H9 (cell line): ENCODE measurements around the gene CERS6. TPM values are rescaled to one million over a fixed set of nuclear protein-coding genes. Genes with fewer than 3 reads are reported as not detected.

Source experiments
- DNase-seq: peaks from one replicate; pipeline ENCODE4 v3.0.0-alpha.2; 2017
- H2AFZ ChIP-seq: one replicate; pipeline ENCODE4 v1.6.1; 2013; ENCODE audit warnings: mild to moderate bottlenecking, low read length, control low read depth, moderate library complexity
- H2AK5ac ChIP-seq: 2 replicates; pipeline ENCODE4 v1.6.1; 2013; ENCODE audit warnings: low read length, control low read depth, mixed read lengths; ENCODE audit not compliant: insufficient read length
- H2BK120ac ChIP-seq: one replicate; pipeline ENCODE4 v1.6.1; 2013; ENCODE audit warnings: low read depth, mild to moderate bottlenecking, low read length, control low read depth, inconsistent platforms; ENCODE audit not compliant: poor library complexity, severe bottlenecking
- H2BK12ac ChIP-seq: 2 replicates; pipeline ENCODE4 v1.6.1; 2013; ENCODE audit warnings: low read length, control low read depth, mixed read lengths, low read depth; ENCODE audit not compliant: insufficient read length
- H2BK15ac ChIP-seq: 2 replicates; pipeline ENCODE4 v1.6.1; 2013; ENCODE audit warnings: low read depth, low read length, control low read depth
- H2BK20ac ChIP-seq: one replicate; pipeline ENCODE4 v1.6.1; 2013; ENCODE audit warnings: low read depth, mild to moderate bottlenecking, low read length, control low read depth, inconsistent platforms; ENCODE audit not compliant: poor library complexity, severe bottlenecking
- H2BK5ac ChIP-seq: 2 replicates; pipeline ENCODE4 v1.6.1; 2013; ENCODE audit warnings: low read length, control low read depth, mixed read lengths; ENCODE audit not compliant: insufficient read length
- H3K14ac ChIP-seq: 2 replicates; pipeline ENCODE4 v1.6.1; 2013; ENCODE audit warnings: low read length, control low read depth; ENCODE audit not compliant: insufficient read depth
- H3K18ac ChIP-seq: 2 replicates; pipeline ENCODE4 v1.6.1; 2013; ENCODE audit warnings: low read depth, mild to moderate bottlenecking, mixed read lengths, low read length, control low read depth; ENCODE audit not compliant: insufficient read length
- H3K23ac ChIP-seq: 2 replicates; pipeline ENCODE4 v1.6.1; 2013; ENCODE audit warnings: low read length, control low read depth, mixed read lengths, low read depth; ENCODE audit not compliant: insufficient read length
- H3K23me2 ChIP-seq: 2 replicates; pipeline ENCODE4 v1.6.1; 2013; ENCODE audit warnings: low read depth, mild to moderate bottlenecking, mixed read lengths, low read length, control low read depth; ENCODE audit not compliant: insufficient read length, poor library complexity, severe bottlenecking
- H3K27ac ChIP-seq: 2 replicates; pipeline ENCODE4 v1.5.1; 2013; ENCODE audit warnings: low read length, control low read depth, mixed read lengths, low read depth; ENCODE audit not compliant: insufficient read length
- H3K27me3 ChIP-seq: 2 replicates; pipeline ENCODE4 v1.6.1; 2013; ENCODE audit warnings: low read length, control low read depth, inconsistent platforms; ENCODE audit not compliant: insufficient read depth
- H3K4ac ChIP-seq: 2 replicates; pipeline ENCODE4 v1.6.1; 2013; ENCODE audit warnings: low read depth, mild to moderate bottlenecking, control low read depth, inconsistent platforms, low read length, moderate library complexity
- H3K4me1 ChIP-seq: 2 replicates; pipeline ENCODE4 v1.6.1; 2013; ENCODE audit warnings: low read length, control low read depth, inconsistent platforms; ENCODE audit not compliant: insufficient read depth
- H3K4me2 ChIP-seq: 2 replicates; pipeline ENCODE4 v1.6.1; 2013; ENCODE audit warnings: low read length, control low read depth, mixed read lengths; ENCODE audit not compliant: insufficient read length, insufficient read depth
- H3K56ac ChIP-seq: 2 replicates; pipeline ENCODE4 v1.6.1; 2013; ENCODE audit warnings: low read depth, mild to moderate bottlenecking, mixed read lengths, low read length, control low read depth; ENCODE audit not compliant: insufficient read length
- H3K79me1 ChIP-seq: 2 replicates; pipeline ENCODE4 v1.6.1; 2013; ENCODE audit warnings: low read depth, mild to moderate bottlenecking, moderate library complexity, low read length, control low read depth, inconsistent platforms; ENCODE audit not compliant: insufficient read depth, poor library complexity, severe bottlenecking
- H3K79me2 ChIP-seq: 2 replicates; pipeline ENCODE4 v1.6.1; 2013; ENCODE audit warnings: low read length, control low read depth, inconsistent platforms; ENCODE audit not compliant: insufficient read depth
- H3K9ac ChIP-seq: 2 replicates; pipeline ENCODE4 v1.6.1; 2013; ENCODE audit warnings: low read length, control low read depth, mixed read lengths; ENCODE audit not compliant: insufficient read length; ENCODE audit errors: extremely low read depth
- H3K9me3 ChIP-seq: one replicate; pipeline ENCODE4 v1.6.1; 2013; ENCODE audit warnings: low read depth, low read length, inconsistent platforms; ENCODE audit not compliant: control insufficient read depth
- H3T11ph ChIP-seq: one replicate; pipeline ENCODE4 v1.6.1; 2013; ENCODE audit warnings: mild to moderate bottlenecking, low read length, control low read depth, inconsistent platforms
- H4K20me1 ChIP-seq: one replicate; pipeline ENCODE4 v1.6.1; 2013; ENCODE audit not compliant: control insufficient read depth, insufficient read length, insufficient read depth
- H4K5ac ChIP-seq: 2 replicates; pipeline ENCODE4 v1.6.1; 2013; ENCODE audit warnings: low read depth, mild to moderate bottlenecking, mixed read lengths, low read length, control low read depth; ENCODE audit not compliant: insufficient read length
- H4K8ac ChIP-seq: replicated peaks from 2 replicates; pipeline ENCODE4 v1.6.1; 2013; ENCODE audit warnings: low read length, control low read depth, mixed read lengths, low read depth; ENCODE audit not compliant: insufficient read length
- H4K91ac ChIP-seq: 2 replicates; pipeline ENCODE4 v1.6.1; 2013; ENCODE audit warnings: low read depth, mild to moderate bottlenecking, moderate library complexity, mixed read lengths, low read length, control low read depth; ENCODE audit not compliant: insufficient read length
- H3K27ac Mint-ChIP-seq, 3 experiments: 2 replicates in 2 of 3; 3 replicates in 1 of 3; pipeline ENCODE4 v1.8.0; 2020 to 2021; ENCODE audit warnings: mixed read lengths in 3 of 3, mild to moderate bottlenecking in 1 of 3, moderate library complexity in 1 of 3
- H3K27me3 Mint-ChIP-seq: 2 replicates; pipeline ENCODE4 v1.8.0; 2021; ENCODE audit warnings: low read depth, mild to moderate bottlenecking, moderate library complexity, mixed read lengths
- H3K36me3 Mint-ChIP-seq, 3 experiments: 2 replicates in 2 of 3; 3 replicates in 1 of 3; pipeline ENCODE4 v1.8.0; 2020 to 2021; ENCODE audit warnings: low read depth in 3 of 3, mixed read lengths in 3 of 3; ENCODE audit not compliant: insufficient read depth in 1 of 3
- H3K4me1 Mint-ChIP-seq, 2 experiments: 2 replicates each; pipeline ENCODE4 v1.8.0; 2020; ENCODE audit warnings: mixed read lengths in 2 of 2
- H3K4me3 Mint-ChIP-seq, 2 experiments: 2 replicates in 1 of 2; 3 replicates in 1 of 2; pipeline ENCODE4 v1.8.0; 2020 to 2021; ENCODE audit warnings: mild to moderate bottlenecking in 2 of 2, mixed read lengths in 2 of 2, moderate library complexity in 1 of 2
- H3K9me3 Mint-ChIP-seq, 2 experiments: 2 replicates in 1 of 2; 3 replicates in 1 of 2; pipeline ENCODE4 v1.8.0; 2020; ENCODE audit warnings: mild to moderate bottlenecking in 2 of 2, mixed read lengths in 2 of 2, moderate library complexity in 1 of 2
- CTCF ChIP-seq: fragments of 200-600 bp; sonication (generic); conservative IDR thresholded peaks from 3 replicates; pipeline ENCODE4 v1.8.0; 2021; ENCODE audit warnings: antibody characterized with exemption, mild to moderate bottlenecking
- total RNA-seq: library from RNA; stranded (reverse); gene quantifications from 2 replicates; pipeline ENCODE4 v1.2.1, GENCODE V29; 2021

CERS6 gene
- total RNA-seq, 1 experiment from 2014 or later: 17.7 TPM

- H3K4me1 ChIP-seq: no peaks in the 10 kb centered on the region; the same call in 1 of the 2 replicates
- H3K79me2 ChIP-seq: no peaks in the 10 kb centered on the region; the same call in 1 of the 2 replicates
- no peak overlapping the region for H3K18ac ChIP-seq
- H2BK20ac ChIP-seq: no peak overlapping the region
- no peak overlapping the region for H3T11ph ChIP-seq
- no peak overlapping the region for H2AFZ ChIP-seq
- no peak overlapping the region for H2BK120ac ChIP-seq
- no peaks in the 10 kb centered on the region for H3K9me3 ChIP-seq
- H3K4me3 Mint-ChIP-seq: no peak overlapping the region
- H3K27ac Mint-ChIP-seq: peak overlapping the region in 1 of 3 experiments; percentile 3; a peak in 1 of 7 replicates
- H3K14ac ChIP-seq: no peak overlapping the region
- H3K4ac ChIP-seq: no peak overlapping the region
- no peak overlapping the region for H4K91ac ChIP-seq
- peaks cover 12 to 16% of the 10 kb centered on the region in 2 experiments for H3K4me1 Mint-ChIP-seq
- no peaks in the 10 kb centered on the region; a peak in 2 of 5 replicates for H3K9me3 Mint-ChIP-seq
- no peaks in the 10 kb centered on the region for H4K20me1 ChIP-seq
- H3K56ac ChIP-seq: no peak overlapping the region
- TF ChIP-seq CTCF: no peak
- no peak overlapping the region for H4K8ac ChIP-seq
- no peak overlapping the region for H3K23ac ChIP-seq
- H3K4me2 ChIP-seq: no peak overlapping the region
- no peak overlapping the region for H3K27ac ChIP-seq
- H2BK15ac ChIP-seq: no peak overlapping the region
- H2BK5ac ChIP-seq: no peak overlapping the region
- H3K23me2 ChIP-seq: no peaks in the 10 kb centered on the region
- H4K5ac ChIP-seq: no peak overlapping the region
- H3K27me3 ChIP-seq: no peaks in the 10 kb centered on the region
- H3K27me3 Mint-ChIP-seq: no peaks in the 10 kb centered on the region
- no peak overlapping the region for H3K9ac ChIP-seq
- H2BK12ac ChIP-seq: no peak overlapping the region
- DNase-seq: no peak
- no peaks in the 10 kb centered on the region for H3K79me1 ChIP-seq
- H3K36me3 Mint-ChIP-seq: peaks cover 0 to under 1% (median 0%) of the 10 kb centered on the region in 3 experiments; a peak in 1 of 7 replicates
- H2AK5ac ChIP-seq: no peak overlapping the region
Measured at GRCh38 chr2:168650781-168651180, 194.7 kb downstream of the CERS6 start.
